ENCODE data around the gene M1AP.

Gene M1AP, protein sequence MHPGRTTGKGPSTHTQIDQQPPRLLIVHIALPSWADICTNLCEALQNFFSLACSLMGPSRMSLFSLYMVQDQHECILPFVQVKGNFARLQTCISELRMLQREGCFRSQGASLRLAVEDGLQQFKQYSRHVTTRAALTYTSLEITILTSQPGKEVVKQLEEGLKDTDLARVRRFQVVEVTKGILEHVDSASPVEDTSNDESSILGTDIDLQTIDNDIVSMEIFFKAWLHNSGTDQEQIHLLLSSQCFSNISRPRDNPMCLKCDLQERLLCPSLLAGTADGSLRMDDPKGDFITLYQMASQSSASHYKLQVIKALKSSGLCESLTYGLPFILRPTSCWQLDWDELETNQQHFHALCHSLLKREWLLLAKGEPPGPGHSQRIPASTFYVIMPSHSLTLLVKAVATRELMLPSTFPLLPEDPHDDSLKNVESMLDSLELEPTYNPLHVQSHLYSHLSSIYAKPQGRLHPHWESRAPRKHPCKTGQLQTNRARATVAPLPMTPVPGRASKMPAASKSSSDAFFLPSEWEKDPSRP

DNA sequence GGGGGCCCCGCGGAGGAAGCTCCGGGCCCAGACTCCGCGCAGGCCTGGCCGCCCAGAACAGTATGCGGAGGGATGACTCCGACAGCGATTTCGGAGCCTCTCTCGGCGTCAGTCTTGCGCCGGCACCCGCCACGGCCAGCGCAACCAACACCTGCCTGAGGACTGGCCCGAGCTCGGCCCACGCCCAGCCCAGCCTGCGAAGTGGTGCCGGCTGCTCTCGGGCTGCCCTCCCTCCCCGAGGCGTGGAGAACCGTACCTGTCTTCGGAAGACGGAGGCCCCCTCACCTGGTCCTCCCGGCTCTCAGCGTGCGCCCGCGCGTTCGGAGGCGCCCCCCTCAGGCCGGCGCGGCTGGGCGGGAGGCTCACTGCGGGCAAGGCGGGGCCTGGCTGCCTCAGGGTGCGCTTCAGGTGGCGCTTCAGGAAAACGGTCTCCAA, at the start of gene M1AP:
TSS of gene M1AP (minus strand) at position 322 of the 435 bp plus-strand sequence. CDS start 8,055 bp downstream, outside the sequence.
- Mint-ChIP-seq H3K9me3 (no peaks in the 10 kb centered on the region), H3K4me1 (ENCODE audit: low read depth) (peaks cover 3% of the 10 kb centered on the region), H3K4me3 (no peak within 1 kb of the TSS), H3K36me3 (ENCODE audit: low read depth) (no peaks in the 10 kb centered on the region), H3K27me3 (peaks cover 35% of the 10 kb centered on the region), H3K27ac (no peak within 1 kb of the TSS)
- DNase-seq = peak; percentile 40

DNA sequence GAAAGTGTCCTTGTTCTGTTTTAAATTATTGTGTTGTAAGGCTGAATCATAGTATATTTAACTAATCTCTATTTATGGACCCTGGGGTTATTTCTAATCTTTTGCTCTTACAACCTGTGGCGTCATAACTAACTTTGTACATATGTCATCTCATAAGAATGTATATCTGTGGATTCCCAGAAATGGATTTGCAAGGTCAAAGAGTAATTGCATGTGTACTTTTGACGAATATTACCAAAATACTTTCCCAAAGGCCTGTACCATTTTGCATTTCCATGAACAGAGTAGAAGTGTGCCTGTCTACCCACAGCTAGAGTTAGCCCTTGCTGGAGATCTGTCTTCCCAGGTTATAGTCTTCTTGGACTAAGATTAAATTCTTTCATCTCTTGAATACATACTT, 48.7 kb upstream of the M1AP start:
- no peaks in the 10 kb centered on the region for H3K4me1 Mint-ChIP-seq (ENCODE audit: low read depth)
- no peaks in the 10 kb centered on the region for H3K27me3 Mint-ChIP-seq
- H3K27ac Mint-ChIP-seq = no peak overlapping the region
- no peak for DNase-seq
- no peak overlapping the region for H3K4me3 Mint-ChIP-seq
- no peaks in the 10 kb centered on the region for H3K9me3 Mint-ChIP-seq
- no peaks in the 10 kb centered on the region for H3K36me3 Mint-ChIP-seq (ENCODE audit: low read depth)

DNA sequence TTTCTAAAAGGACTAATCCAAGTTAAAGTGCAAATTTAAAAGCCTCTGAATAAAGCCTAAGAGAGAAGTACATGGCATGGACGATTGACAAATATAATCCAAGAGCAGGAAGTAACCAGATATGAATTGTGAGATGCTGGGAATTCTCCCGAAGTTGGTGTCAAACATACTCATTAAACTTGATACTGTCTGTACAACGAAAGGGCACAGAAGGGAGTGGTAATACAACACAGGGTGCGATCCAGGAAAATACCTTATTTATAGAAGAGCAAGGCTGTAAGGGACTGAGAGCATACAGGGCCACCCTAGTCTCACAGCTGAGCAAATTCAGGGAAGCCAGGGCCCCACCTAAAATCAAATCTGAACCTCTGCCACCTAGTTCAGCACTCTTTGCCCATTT, 47.5 kb upstream of the M1AP start:
- Mint-ChIP-seq H3K27me3 (no peaks in the 10 kb centered on the region), H3K4me1 (ENCODE audit: low read depth) (no peaks in the 10 kb centered on the region), H3K27ac (no peak overlapping the region), H3K36me3 (ENCODE audit: low read depth) (no peaks in the 10 kb centered on the region), H3K4me3 (no peak overlapping the region), H3K9me3 (no peaks in the 10 kb centered on the region)
- no peak for DNase-seq

DNA sequence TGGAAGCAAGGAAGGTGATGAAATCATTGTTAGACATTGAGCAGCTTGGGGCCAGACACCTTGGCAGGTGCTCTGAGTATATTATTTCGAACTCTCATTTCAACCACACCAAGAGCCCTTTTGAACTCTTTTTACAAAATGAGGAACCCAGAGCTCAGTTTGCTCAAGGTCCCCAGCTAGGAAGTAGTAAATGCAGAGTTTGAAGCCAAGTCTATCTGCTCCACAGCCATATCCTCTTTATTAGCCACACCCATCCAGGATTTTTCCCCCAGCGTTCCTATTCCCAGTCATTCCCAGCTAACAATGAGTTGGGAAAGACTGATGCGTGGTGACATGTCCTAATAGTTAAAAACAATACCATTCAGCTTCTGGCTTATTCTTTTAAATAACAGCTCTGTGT, 46.2 kb upstream of the M1AP start:
- no peaks in the 10 kb centered on the region for H3K4me1 Mint-ChIP-seq (ENCODE audit: low read depth)
- H3K27me3 Mint-ChIP-seq = no peaks in the 10 kb centered on the region
- DNase-seq = no peak
- no peak overlapping the region for H3K27ac Mint-ChIP-seq
- H3K4me3 Mint-ChIP-seq = no peak overlapping the region
- H3K36me3 Mint-ChIP-seq (ENCODE audit: low read depth) = no peaks in the 10 kb centered on the region
- no peaks in the 10 kb centered on the region for H3K9me3 Mint-ChIP-seq

DNA sequence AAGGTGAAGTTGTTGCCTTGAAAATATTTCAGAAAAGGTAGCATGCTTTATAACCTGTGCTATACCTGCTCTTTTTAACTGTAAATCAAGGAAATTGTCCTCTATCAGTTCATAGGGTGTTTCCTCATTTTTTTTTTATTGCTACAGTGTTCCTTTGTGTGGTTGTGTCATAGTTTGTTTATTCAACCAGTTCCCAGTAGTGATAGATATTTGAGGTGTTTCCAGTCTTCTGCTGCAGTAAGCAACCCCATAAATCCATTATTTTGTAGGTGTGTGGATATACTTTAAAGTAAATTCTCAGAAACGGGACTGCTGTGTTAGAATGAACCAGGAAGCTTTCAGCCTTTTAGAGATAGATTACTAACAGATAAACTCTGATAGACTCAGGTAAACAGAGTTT, 45.5 kb upstream of the M1AP start:
- H3K27me3 Mint-ChIP-seq = no peaks in the 10 kb centered on the region
- H3K4me1 Mint-ChIP-seq (ENCODE audit: low read depth) = no peaks in the 10 kb centered on the region

DNA sequence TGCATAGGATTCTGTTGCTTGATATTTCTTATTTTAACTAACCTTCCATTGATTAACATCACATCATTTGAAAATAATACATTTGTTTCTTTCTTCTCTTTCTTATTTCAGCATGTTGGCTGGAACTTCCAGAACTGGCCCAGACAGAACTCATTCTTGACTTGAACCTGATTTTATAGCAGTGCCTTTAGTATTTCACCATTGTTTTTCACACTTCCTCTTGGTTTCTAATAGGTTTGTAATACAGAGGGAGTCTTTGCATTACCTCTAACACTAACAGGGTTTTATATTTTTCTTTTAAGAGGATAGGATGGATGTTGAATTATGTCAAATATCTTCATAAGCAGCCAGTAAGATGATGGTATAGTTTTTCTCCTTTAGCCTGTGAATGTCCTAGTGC, 45.1 kb upstream of the M1AP start:
- no peak for DNase-seq
- Mint-ChIP-seq H3K4me3 (no peak overlapping the region), H3K27me3 (no peaks in the 10 kb centered on the region), H3K27ac (no peak overlapping the region), H3K9me3 (no peaks in the 10 kb centered on the region), H3K36me3 (ENCODE audit: low read depth) (no peaks in the 10 kb centered on the region), H3K4me1 (ENCODE audit: low read depth) (no peaks in the 10 kb centered on the region)

More for the DNA sequence above, 45.5 kb upstream of the M1AP start:
- no peaks in the 10 kb centered on the region for H3K36me3 Mint-ChIP-seq (ENCODE audit: low read depth)
- no peak overlapping the region for H3K4me3 Mint-ChIP-seq
- no peaks in the 10 kb centered on the region for H3K9me3 Mint-ChIP-seq
- no peak for DNase-seq
- no peak overlapping the region for H3K27ac Mint-ChIP-seq

DNA sequence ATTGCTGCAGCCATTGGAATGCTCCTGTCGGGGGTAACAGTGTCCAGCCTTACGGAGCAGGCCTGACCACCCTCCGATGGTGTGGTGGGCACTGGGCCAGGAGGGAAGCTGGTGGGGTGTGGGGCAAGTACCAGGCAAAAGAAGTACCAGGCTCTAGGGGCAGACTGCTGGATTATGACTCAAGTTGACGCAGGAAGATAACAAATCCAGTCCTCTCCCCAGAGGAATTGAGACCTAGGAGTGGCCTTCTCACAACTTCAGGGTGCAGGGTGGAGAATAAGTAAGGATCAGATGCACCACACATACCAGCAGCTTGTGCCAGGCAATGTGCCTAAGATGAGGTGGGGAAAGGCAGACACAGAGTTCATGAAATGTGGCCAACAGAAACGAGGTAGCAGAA, 43.8 kb upstream of the M1AP start:
- H3K4me3 Mint-ChIP-seq = no peak overlapping the region

DNA sequence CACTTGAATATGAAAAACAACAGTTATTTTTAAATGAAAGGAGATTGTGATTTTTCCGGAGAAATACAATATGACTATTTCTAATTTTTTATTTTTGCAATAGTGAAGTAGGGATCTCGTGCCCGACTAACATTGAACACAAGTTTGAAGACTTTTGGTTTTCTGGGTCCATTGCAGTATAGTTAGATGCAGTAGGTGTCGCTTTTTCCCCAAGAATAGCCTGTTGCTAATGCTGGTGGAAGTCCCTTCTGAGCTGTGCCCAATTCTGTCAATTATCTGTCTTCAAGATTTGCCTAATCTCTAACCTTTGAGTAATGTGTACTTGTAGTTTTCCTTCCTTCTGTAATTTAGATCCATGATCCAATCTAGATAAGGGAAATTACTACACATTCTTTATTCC, 42.4 kb upstream of the M1AP start:
- Mint-ChIP-seq H3K27ac (no peak overlapping the region), H3K27me3 (no peaks in the 10 kb centered on the region), H3K9me3 (no peaks in the 10 kb centered on the region), H3K4me1 (ENCODE audit: low read depth) (no peaks in the 10 kb centered on the region), H3K36me3 (ENCODE audit: low read depth) (no peaks in the 10 kb centered on the region), H3K4me3 (no peak overlapping the region)
- DNase-seq = no peak

More for the DNA sequence above, 43.8 kb upstream of the M1AP start:
- H3K27ac Mint-ChIP-seq = no peak overlapping the region
- DNase-seq = no peak
- no peaks in the 10 kb centered on the region for H3K9me3 Mint-ChIP-seq
- no peaks in the 10 kb centered on the region for H3K36me3 Mint-ChIP-seq (ENCODE audit: low read depth)
- H3K27me3 Mint-ChIP-seq = no peaks in the 10 kb centered on the region
- H3K4me1 Mint-ChIP-seq (ENCODE audit: low read depth) = no peaks in the 10 kb centered on the region

DNA sequence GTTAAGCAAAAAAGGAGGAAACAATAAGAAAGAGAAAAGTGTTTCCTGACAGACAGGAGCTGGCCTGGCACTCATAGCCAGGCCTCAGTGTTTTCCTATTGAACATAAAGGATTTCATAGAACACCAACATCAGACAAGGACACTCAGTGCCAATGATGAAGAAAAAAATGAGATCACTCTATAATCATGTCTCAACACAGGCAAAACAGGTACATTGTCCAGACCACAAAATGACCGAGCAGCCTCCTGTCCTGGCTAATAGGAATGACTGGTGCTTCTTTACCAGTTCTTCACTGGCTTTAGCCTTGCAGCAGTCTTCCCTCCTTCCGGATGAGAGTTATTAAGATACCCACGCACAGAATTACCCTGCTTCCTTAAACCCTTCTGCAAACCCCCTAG, 41.5 kb upstream of the M1AP start:
- no peaks in the 10 kb centered on the region for H3K9me3 Mint-ChIP-seq
- H3K27me3 Mint-ChIP-seq = no peaks in the 10 kb centered on the region
- DNase-seq = no peak
- no peak overlapping the region for H3K27ac Mint-ChIP-seq
- no peaks in the 10 kb centered on the region for H3K4me1 Mint-ChIP-seq (ENCODE audit: low read depth)
- H3K36me3 Mint-ChIP-seq (ENCODE audit: low read depth) = no peaks in the 10 kb centered on the region
- no peak overlapping the region for H3K4me3 Mint-ChIP-seq

DNA sequence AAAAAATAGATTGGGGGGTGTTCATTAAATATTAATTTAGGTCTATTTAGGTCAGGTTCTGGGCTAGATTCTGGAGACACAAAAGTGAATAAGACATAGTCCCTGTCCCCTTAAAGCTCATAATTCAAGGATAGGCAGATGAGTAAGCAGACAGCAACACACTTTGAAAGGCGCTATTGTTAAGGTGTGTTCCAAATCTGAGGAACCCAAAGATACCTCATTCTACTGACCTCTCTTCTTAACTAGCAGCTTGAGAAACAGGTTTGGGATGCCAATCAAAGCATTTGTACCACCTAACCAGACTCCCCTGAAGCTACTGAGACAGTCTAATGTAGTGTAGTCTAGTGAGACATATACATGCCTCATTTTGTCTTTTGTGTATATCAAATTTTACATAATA, 40.8 kb upstream of the M1AP start:
- DNase-seq = no peak
- H3K27ac Mint-ChIP-seq = no peak overlapping the region
- H3K36me3 Mint-ChIP-seq (ENCODE audit: low read depth) = no peaks in the 10 kb centered on the region
- no peaks in the 10 kb centered on the region for H3K4me1 Mint-ChIP-seq (ENCODE audit: low read depth)
- no peak overlapping the region for H3K4me3 Mint-ChIP-seq
- H3K9me3 Mint-ChIP-seq = no peaks in the 10 kb centered on the region
- no peaks in the 10 kb centered on the region for H3K27me3 Mint-ChIP-seq

DNA sequence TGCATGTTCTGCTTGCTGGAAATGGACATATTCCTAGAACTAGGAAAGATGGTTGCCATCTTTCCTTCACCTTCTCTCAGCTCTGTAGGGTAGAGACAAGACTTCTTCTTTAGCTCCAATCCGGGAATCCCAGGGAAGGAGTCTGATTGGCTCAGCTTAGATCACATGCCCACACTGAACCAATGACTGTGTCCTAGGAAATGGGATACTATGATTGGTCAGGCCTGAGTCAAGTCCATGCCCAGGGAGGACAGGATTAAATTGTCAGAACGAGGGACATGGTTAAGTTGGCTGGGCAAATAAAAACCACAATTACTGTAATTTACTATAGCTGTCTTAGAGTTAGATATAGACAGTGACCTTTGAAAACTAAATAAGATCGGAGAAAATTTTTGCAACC, 37.3 kb upstream of the M1AP start:
- H3K36me3 Mint-ChIP-seq (ENCODE audit: low read depth) = peaks cover 3% of the 10 kb centered on the region
- no peak overlapping the region for H3K4me3 Mint-ChIP-seq
- no peak for DNase-seq
- no peaks in the 10 kb centered on the region for H3K4me1 Mint-ChIP-seq (ENCODE audit: low read depth)
- no peak overlapping the region for H3K27ac Mint-ChIP-seq
- H3K27me3 Mint-ChIP-seq = no peaks in the 10 kb centered on the region
- H3K9me3 Mint-ChIP-seq = no peaks in the 10 kb centered on the region

DNA sequence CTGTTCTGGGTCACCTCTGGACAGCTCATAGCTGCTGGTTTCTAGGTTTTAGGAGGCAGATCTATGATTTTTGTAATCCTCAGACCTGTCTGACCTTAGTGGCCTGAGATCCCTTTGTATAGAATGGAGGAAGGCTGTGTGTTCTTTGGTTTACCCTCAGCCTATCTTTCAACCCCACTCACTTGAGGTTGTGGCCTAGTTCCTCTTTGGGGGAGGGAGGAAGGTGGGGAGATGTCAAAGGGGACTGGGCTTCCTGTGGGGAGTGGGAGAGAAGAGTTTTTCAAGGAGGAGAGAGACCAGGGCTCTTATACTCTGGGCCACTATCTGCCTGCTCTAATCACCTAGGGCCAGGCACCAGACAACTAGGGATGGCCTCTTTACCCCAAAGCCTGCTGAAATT, 34.4 kb upstream of the M1AP start:
- H3K4me1 Mint-ChIP-seq (ENCODE audit: low read depth) = no peaks in the 10 kb centered on the region
- H3K4me3 Mint-ChIP-seq = no peak overlapping the region
- no peaks in the 10 kb centered on the region for H3K9me3 Mint-ChIP-seq
- no peaks in the 10 kb centered on the region for H3K27me3 Mint-ChIP-seq
- peaks cover 16% of the 10 kb centered on the region for H3K36me3 Mint-ChIP-seq (ENCODE audit: low read depth)
- H3K27ac Mint-ChIP-seq = no peak overlapping the region
- no peak for DNase-seq

DNA sequence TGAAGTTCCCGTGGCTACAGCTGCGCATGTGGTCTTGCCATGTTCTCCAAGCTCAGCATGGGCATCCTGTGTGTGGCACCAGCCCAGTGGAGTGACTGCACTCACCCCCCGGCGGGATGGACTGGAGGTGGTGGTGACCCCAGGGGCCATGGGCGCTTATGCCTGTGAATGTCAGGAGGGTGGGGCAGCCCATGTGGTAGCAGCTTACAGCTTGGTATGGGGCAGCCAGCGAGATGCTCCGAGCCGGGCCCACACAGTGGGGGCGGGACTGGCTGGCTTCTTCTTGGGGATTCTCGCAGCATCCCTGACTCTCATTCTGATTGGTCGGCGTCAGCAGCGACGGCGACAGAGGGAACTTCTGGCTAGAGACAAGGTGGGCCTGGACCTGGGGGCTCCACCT, 31.5 kb upstream of the M1AP start:
- DNase-seq = no peak
- Mint-ChIP-seq H3K27ac (no peak overlapping the region), H3K27me3 (no peaks in the 10 kb centered on the region), H3K4me1 (ENCODE audit: low read depth) (no peaks in the 10 kb centered on the region), H3K9me3 (no peaks in the 10 kb centered on the region), H3K4me3 (no peak overlapping the region), H3K36me3 (ENCODE audit: low read depth) (peaks cover 38% of the 10 kb centered on the region)

DNA sequence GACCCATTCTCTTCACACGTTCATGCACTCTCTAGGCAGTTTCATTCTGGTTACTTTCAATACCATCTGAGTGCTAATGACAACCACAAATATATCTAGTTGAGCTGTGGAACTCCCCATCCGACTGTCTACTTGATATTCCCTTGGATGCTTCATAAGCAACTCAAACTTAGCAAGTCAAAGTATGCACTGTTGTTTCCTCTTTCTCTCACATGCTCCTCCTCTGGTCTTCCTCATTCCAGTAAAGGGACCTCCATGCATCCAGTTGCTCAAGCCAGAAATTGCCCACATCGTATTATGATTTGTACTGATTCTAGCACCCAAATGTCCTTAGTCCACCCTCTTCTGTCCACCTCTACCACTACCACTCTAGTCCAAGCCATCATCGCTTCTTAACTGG, 28.2 kb upstream of the M1AP start:
- no peak for DNase-seq
- Mint-ChIP-seq H3K4me3 (no peak overlapping the region), H3K4me1 (ENCODE audit: low read depth) (no peaks in the 10 kb centered on the region), H3K9me3 (no peaks in the 10 kb centered on the region), H3K36me3 (ENCODE audit: low read depth) (peaks cover 49% of the 10 kb centered on the region), H3K27me3 (no peaks in the 10 kb centered on the region), H3K27ac (no peak overlapping the region)

DNA sequence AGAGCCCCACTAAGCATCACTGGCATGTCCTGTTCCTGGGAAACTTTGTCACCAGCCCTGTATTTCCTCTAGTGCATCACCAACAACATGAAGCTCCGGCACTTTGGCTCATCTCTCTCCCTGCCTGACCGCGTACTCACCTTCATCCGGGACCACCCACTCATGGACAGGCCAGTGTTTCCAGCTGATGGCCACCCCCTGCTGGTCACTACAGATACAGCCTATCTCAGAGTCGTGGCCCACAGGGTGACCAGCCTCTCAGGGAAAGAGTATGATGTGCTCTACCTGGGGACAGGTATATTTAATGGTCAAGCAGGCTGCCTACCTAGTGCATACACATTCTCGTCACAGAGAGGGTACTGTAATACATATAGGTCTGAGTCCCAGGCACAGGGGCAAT, 27.0 kb upstream of the M1AP start:
- Mint-ChIP-seq H3K9me3 (no peaks in the 10 kb centered on the region), H3K27ac (no peak overlapping the region), H3K4me1 (ENCODE audit: low read depth) (no peaks in the 10 kb centered on the region), H3K36me3 (ENCODE audit: low read depth) (peaks cover 46% of the 10 kb centered on the region), H3K27me3 (no peaks in the 10 kb centered on the region), H3K4me3 (no peak overlapping the region)
- no peak for DNase-seq

Measured in activated T-cell treated with anti-CD3 and anti-CD28 coated beads, Interleukin-2, amount 50 U/mL, for 24 hours (primary cell).